H1 (cell line): ENCODE data around the gene TOMM40L. TPM values are rescaled to one million over a fixed set of nuclear protein-coding genes. Genes with fewer than 3 reads are reported as not detected.

Experiments
- CTCF ChIA-PET: fragments of 300-600 bp; sonication (Branson Sonifier 250); formaldehyde crosslinking; loops from one replicate; lab custom pipeline; 2021; ENCODE audit not compliant: partially characterized antibody; lab: Charles Lee
- POLR2A ChIA-PET: fragments of 300-600 bp; sonication (Branson Sonifier 250); formaldehyde crosslinking; loops from one replicate; lab custom pipeline; 2021; ENCODE audit warnings: inconsistent platforms; ENCODE audit not compliant: partially characterized antibody; lab: Charles Lee
- DNase-seq, 2 experiments: peaks; one replicate each; pipeline versions ENCODE4 v3.0.0 to v3.0.0-alpha.2; 2010 to 2022; ENCODE audit warnings: low spot score in 2 of 2, low read depth in 1 of 2, mixed read lengths in 1 of 2
- FAIRE-seq: peaks from 2 replicates; lab custom pipeline; 2011; peaks lifted over from hg19 to GRCh38; lab: Jason Lieb, UNC
- H2AFZ ChIP-seq: 2 replicates; pipeline ENCODE4 v1.8.1; 2012; ENCODE audit warnings: low read length, inconsistent platforms
- H2AK5ac ChIP-seq: 2 replicates; pipeline ENCODE4 v1.6.1; 2013; ENCODE audit warnings: low read depth, low read length
- H2BK120ac ChIP-seq: replicated peaks from 2 replicates; pipeline ENCODE3; 2013; ENCODE audit warnings: low read depth, low read length, inconsistent platforms
- H2BK12ac ChIP-seq: 2 replicates; pipeline ENCODE4 v1.6.1; 2013; ENCODE audit warnings: low read depth, low read length
- H2BK15ac ChIP-seq: 2 replicates; pipeline ENCODE4 v1.6.1; 2013; ENCODE audit warnings: low read length
- H2BK20ac ChIP-seq: 2 replicates; pipeline ENCODE4 v1.6.1; 2013; ENCODE audit warnings: low read length
- H2BK5ac ChIP-seq: 2 replicates; pipeline ENCODE4 v1.6.1; 2013; ENCODE audit warnings: low read depth, low read length
- H3K14ac ChIP-seq: 2 replicates; pipeline ENCODE4 v1.6.1; 2013; ENCODE audit warnings: inconsistent platforms; ENCODE audit not compliant: insufficient read length
- H3K18ac ChIP-seq: 2 replicates; pipeline ENCODE4 v1.6.1; 2013; ENCODE audit warnings: low read length; ENCODE audit errors: extremely low read depth
- H3K23ac ChIP-seq: 2 replicates; pipeline ENCODE4 v1.6.1; 2013; ENCODE audit warnings: inconsistent platforms; ENCODE audit not compliant: insufficient read length
- H3K23me2 ChIP-seq: 2 replicates; pipeline ENCODE4 v1.6.1; 2013; ENCODE audit warnings: low read depth, low read length
- H3K27ac ChIP-seq: 2 replicates; pipeline ENCODE4 v1.6.1; 2011; ENCODE audit warnings: low read depth, low read length, inconsistent platforms
- H3K27me3 ChIP-seq, 4 experiments: replicated peaks in 1 of 4; 1 replicate in 1 of 4; 2 replicates in 3 of 4; pipeline versions ENCODE4 v1.6.1 to v1.8.1; 2011 to 2013; ENCODE audit warnings: low read length in 3 of 4, mild to moderate bottlenecking in 3 of 4, inconsistent platforms in 2 of 4, mixed read lengths in 2 of 4, moderate library complexity in 1 of 4; ENCODE audit not compliant: control insufficient read depth in 3 of 4, insufficient read depth in 3 of 4; ENCODE audit errors: extremely low read depth in 1 of 4
- H3K36me3 ChIP-seq, 4 experiments: 2 replicates each; pipeline versions ENCODE4 v1.6.1 to v1.8.1; 2011 to 2013; ENCODE audit warnings: mild to moderate bottlenecking in 4 of 4, low read length in 3 of 4, moderate library complexity in 2 of 4, control low read depth in 1 of 4, inconsistent platforms in 1 of 4; ENCODE audit not compliant: insufficient read depth in 4 of 4, control insufficient read depth in 2 of 4
- H3K4ac ChIP-seq: replicated peaks from 2 replicates; pipeline ENCODE3; 2013; ENCODE audit warnings: low read length, low read depth, mixed read lengths, inconsistent platforms; ENCODE audit not compliant: insufficient read length
- H3K4me1 ChIP-seq, 4 experiments: replicated peaks in 1 of 4; 1 replicate in 1 of 4; 2 replicates in 3 of 4; pipeline versions ENCODE4 v1.6.1 to v1.8.1; 2011 to 2013; ENCODE audit warnings: low read length in 3 of 4, inconsistent platforms in 2 of 4, mixed read lengths in 1 of 4; ENCODE audit not compliant: insufficient read depth in 4 of 4, control insufficient read depth in 3 of 4
- H3K4me2 ChIP-seq, 2 experiments: 2 replicates each; pipeline versions ENCODE4 v1.6.1 to v1.8.1; 2011 to 2013; ENCODE audit warnings: low read depth in 2 of 2, low read length in 2 of 2, control low read depth in 1 of 2, inconsistent platforms in 1 of 2, mild to moderate bottlenecking in 1 of 2; ENCODE audit not compliant: insufficient read depth in 1 of 2
- H3K4me3 ChIP-seq, 4 experiments: fragments of 200-600, 300-600 bp in 1 of 4; sonication (generic), shearing (Covaris generic), sonication (Bioruptor Twin) in 1 of 4; 2 replicates each; pipeline versions ENCODE4 v1.5.1 to v1.8.1; 2011 to 2016; ENCODE audit warnings: low read length in 4 of 4, low read depth in 3 of 4, control low read depth in 2 of 4, inconsistent platforms in 2 of 4, mild to moderate bottlenecking in 2 of 4, mixed read lengths in 1 of 4, moderate library complexity in 1 of 4; ENCODE audit not compliant: insufficient read depth in 2 of 4; ENCODE audit errors: extremely low read depth in 1 of 4
- H3K56ac ChIP-seq: replicated peaks from 2 replicates; pipeline ENCODE3; 2013; ENCODE audit warnings: low read depth, mild to moderate bottlenecking, mixed read lengths, low read length, inconsistent platforms; ENCODE audit not compliant: insufficient read length
- H3K79me1 ChIP-seq: 2 replicates; pipeline ENCODE4 v1.6.1; 2013; ENCODE audit warnings: low read depth, low read length, control low read depth
- H3K79me2 ChIP-seq, 2 experiments: 2 replicates each; pipeline versions ENCODE4 v1.6.1 to v1.8.1; 2012 to 2013; ENCODE audit warnings: low read length in 2 of 2, mild to moderate bottlenecking in 2 of 2, inconsistent platforms in 1 of 2; ENCODE audit not compliant: insufficient read depth in 2 of 2, control insufficient read depth in 1 of 2
- H3K9ac ChIP-seq, 4 experiments: replicated peaks in 1 of 4; 1 replicate in 1 of 4; 2 replicates in 3 of 4; pipeline versions ENCODE4 v1.6.1 to v1.8.1; 2011 to 2013; ENCODE audit warnings: low read depth in 3 of 4, low read length in 3 of 4, control low read depth in 2 of 4, mild to moderate bottlenecking in 2 of 4, moderate library complexity in 2 of 4, inconsistent platforms in 1 of 4; ENCODE audit errors: extremely low read depth in 1 of 4
- H3K9me3 ChIP-seq, 2 experiments: 2 replicates each; pipeline versions ENCODE4 v1.6.1 to v1.8.1; 2012 to 2013; ENCODE audit warnings: mild to moderate bottlenecking in 2 of 2, moderate library complexity in 2 of 2, control low read depth in 1 of 2, inconsistent platforms in 1 of 2, low read depth in 1 of 2, low read length in 1 of 2, mixed read lengths in 1 of 2; ENCODE audit not compliant: insufficient read depth in 2 of 2
- H4K20me1 ChIP-seq, 2 experiments: replicated peaks in 1 of 2; 2 replicates each; pipeline versions ENCODE3 to v1.8.1; 2011 to 2013; ENCODE audit warnings: inconsistent platforms in 2 of 2, low read length in 2 of 2, mild to moderate bottlenecking in 1 of 2; ENCODE audit not compliant: insufficient read depth in 2 of 2, control insufficient read depth in 1 of 2
- H4K5ac ChIP-seq: 2 replicates; pipeline ENCODE4 v1.6.1; 2013; ENCODE audit warnings: low read length, low read depth, mixed read lengths, inconsistent platforms; ENCODE audit not compliant: insufficient read length
- H4K8ac ChIP-seq: 2 replicates; pipeline ENCODE4 v1.8.0; 2013; ENCODE audit warnings: mild to moderate bottlenecking, moderate library complexity, low read length, inconsistent platforms; ENCODE audit not compliant: insufficient read depth; ENCODE audit errors: extremely low read depth
- H4K91ac ChIP-seq: replicated peaks from 2 replicates; pipeline ENCODE3; 2013; ENCODE audit warnings: low read length, mixed read lengths, inconsistent platforms; ENCODE audit not compliant: insufficient read length
- ATF3 ChIP-seq: IDR thresholded peaks from 2 replicates; pipeline ENCODE4 v1.6.1; 2011; ENCODE audit warnings: low read depth, mild to moderate bottlenecking, low read length; ENCODE audit not compliant: insufficient read depth
- CBX5 ChIP-seq: fragments of 300-800, 300-1000 bp; sonication (generic); IDR thresholded peaks from 2 replicates; pipeline ENCODE4 v1.7.1; 2016; ENCODE audit warnings: antibody characterized with exemption, low read length, low read depth
- CHD2 ChIP-seq: IDR thresholded peaks from 2 replicates; pipeline ENCODE4 v1.6.1; 2012; ENCODE audit warnings: low read length, improper control_type of control experiment
- EP300 ChIP-seq, 2 experiments: IDR thresholded peaks; 1 replicate in 1 of 2; 2 replicates in 1 of 2; pipeline ENCODE4 v1.6.1; 2011 to 2012; ENCODE audit warnings: low read depth in 2 of 2, low read length in 2 of 2, mild to moderate bottlenecking in 2 of 2, borderline replicate concordance in 1 of 2, inconsistent platforms in 1 of 2, moderate library complexity in 1 of 2
- JUN ChIP-seq: IDR thresholded peaks from 2 replicates; pipeline ENCODE4 v1.6.1; 2011; ENCODE audit warnings: low read depth, mild to moderate bottlenecking, improper control_type of control experiment, low read length
- JUND ChIP-seq: IDR thresholded peaks from 2 replicates; pipeline ENCODE4 v1.6.1; 2011; ENCODE audit warnings: mild to moderate bottlenecking, improper control_type of control experiment, low read length
- KDM1A ChIP-seq: fragments of 200-600, 300-600 bp; sonication (generic); IDR thresholded peaks from 2 replicates; pipeline ENCODE4 v1.7.1; 2016; ENCODE audit warnings: mild to moderate bottlenecking, low read length, borderline replicate concordance
- POU5F1 ChIP-seq: IDR thresholded peaks from 2 replicates; pipeline ENCODE4 v1.6.1; 2011; ENCODE audit warnings: low read depth, mild to moderate bottlenecking, low read length, moderate library complexity
- RAD21 ChIP-seq, 2 experiments: IDR thresholded peaks in 1 of 2; conservative IDR thresholded peaks in 1 of 2; 2 replicates each; pipeline ENCODE4 v1.6.1; 2011; ENCODE audit warnings: low read depth in 2 of 2, low read length in 2 of 2, improper control_type of control experiment in 1 of 2, inconsistent platforms in 1 of 2, mild to moderate bottlenecking in 1 of 2, moderate library complexity in 1 of 2
- SUZ12 ChIP-seq: fragments of 200-600 bp; sonication (generic); IDR thresholded peaks from 2 replicates; pipeline ENCODE4 v1.6.1; 2012; ENCODE audit warnings: mild to moderate bottlenecking, inconsistent platforms, low read length, moderate library complexity, mixed read lengths
- TCF12 ChIP-seq: IDR thresholded peaks from 2 replicates; pipeline ENCODE4 v1.6.1; 2011; ENCODE audit warnings: low read depth, mild to moderate bottlenecking, low read length
- YY1 ChIP-seq: IDR thresholded peaks from 2 replicates; pipeline ENCODE4 v1.6.1; 2011; ENCODE audit warnings: low read depth, mild to moderate bottlenecking, low read length
- ZNF274 ChIP-seq: IDR thresholded peaks from 2 replicates; pipeline ENCODE4 v1.7.0; 2012; ENCODE audit warnings: low read length, borderline replicate concordance; ENCODE audit errors: extremely low read depth
- WGBS, 2 experiments: shearing (Covaris generic) in 1 of 2; methylation state at CpG; one replicate each; pipeline versions ENCODE4 v1.1.6 to v1.1.7; 2013 to 2015; ENCODE audit warnings: low lambda C conversion rate in 2 of 2, mixed read lengths in 2 of 2, inconsistent platforms in 1 of 2, low coverage in 1 of 2, missing lambda C conversion rate in 1 of 2; ENCODE audit not compliant: insufficient replicate concordance in 2 of 2, insufficient coverage in 1 of 2, insufficient read length in 1 of 2; ENCODE audit errors: extremely low coverage in 1 of 2, missing lambda C conversion rate in 1 of 2; 5-methylcytosine and 5-hydroxymethylcytosine counted together
- polyA plus RNA-seq, 7 experiments: library from polyadenylated mRNA; depleted of rRNA in 3 of 7; stranded (reverse) in 5 of 7; unstranded in 2 of 7; fragments of >200 nt in 5 of 7; fragments of 200-250 nt in 2 of 7; gene quantifications; 1 replicate in 5 of 7; 2 replicates in 1 of 7; 4 replicates in 1 of 7; pipeline versions ENCODE4 v1.2.1 to v1.2.3, GENCODE V29; 2011 to 2013; ENCODE audit warnings: missing spikeins in 2 of 7, mixed read lengths in 2 of 7
- total RNA-seq: library from RNA; stranded (reverse); fragmentation: NEBNext Ultra II Directional; extraction: Animal tissue kit (Norgen Biotek cat#: 25700); gene quantifications from 2 replicates; pipeline ENCODE4 v1.2.1, GENCODE V29; 2021

The TOMM40L gene
- total and polyA plus RNA-seq, 2 of the 8 experiments (the other 6 are each of a cell fraction or from before 2014, with no cell fraction given), result 11.4 to 15.0 TPM

- Histone ChIP-seq H3K79me1 (no peaks in the 10 kb centered on the region), H3K79me2 (no peaks in the 10 kb centered on the region), H4K91ac (no peak overlapping the region), H3K56ac (no peak overlapping the region), H3K9me3 (peaks cover 11 to 12% of the 10 kb centered on the region in 2 experiments), H3K23ac (no peak overlapping the region), H3K27me3 (peaks cover 7 to 25% (median 22%) of the 10 kb centered on the region in 4 experiments), H3K4ac (no peak overlapping the region), H3K4me1 (peaks cover 0 to 8% (median 3%) of the 10 kb centered on the region in 4 experiments; a peak in 3 of 7 replicates), H3K27ac (no peak overlapping the region), H4K8ac (no peak overlapping the region), H3K36me3 (peaks cover 0 to 3% (median 0%) of the 10 kb centered on the region in 4 experiments; a peak in 1 of 8 replicates), H2BK12ac (no peak overlapping the region), H2AFZ (no peak overlapping the region), H3K23me2 (peaks cover 9% of the 10 kb centered on the region), H2BK20ac (no peak overlapping the region), H2BK120ac (no peak overlapping the region), H2BK15ac (no peak overlapping the region), H3K18ac (no peak overlapping the region), H3K4me3 (no peak overlapping the region; a peak in 1 of 8 replicates), H2BK5ac (no peak overlapping the region), H3K9ac (no peak overlapping the region), H3K4me2 (peak overlapping the region in 1 of 2 experiments; percentile 94; a peak in 1 of 4 replicates), H4K5ac (no peak overlapping the region), H4K20me1 (no peaks in the 10 kb centered on the region), H3K14ac (no peak overlapping the region), H2AK5ac (no peak overlapping the region)
- 84% methylated on average over 1 of the region's 1 CpG; no CpG with 5 or more reads in 1 of the 2 experiments for WGBS, 2 experiments
- DNase-seq (no peak), FAIRE-seq (no peak)
- ChIA-PET POLR2A (interaction anchor here (0.7 to 3.6 kb wide), 6 partner anchors 11 to 54 kb away, joined by 3 to 23 read pairs (median 3); partner anchors contain the start of gene SDHC), CTCF (interaction anchor here (0.7 to 5.8 kb wide), 11 partner anchors 9 to 63 kb away, joined by 3 to 67 read pairs (median 10); partner anchors contain the start of genes NDUFS2 and TOMM40L)
- TF ChIP-seq KDM1A (no peak), ATF3 (no peak), SUZ12 (no peak), JUND (no peak), JUN (no peak), RAD21 (IDR thresholded peaks at IDR 0.05 in 1 of 2, conservative IDR thresholded peaks at IDR 0.05 in 1 of 2; ENCODE audit: low read depth in 2 of 2, low read length in 2 of 2) (no peak), POU5F1 (no peak), EP300 (IDR thresholded peaks at IDR 0.05; ENCODE audit: borderline replicate concordance in 1 of 2, low read depth in 2 of 2, low read length in 2 of 2) (no peak), CHD2 (no peak), ZNF274 (no peak), YY1 (no peak), CBX5 (no peak), TCF12 (no peak)
Observed at GRCh38 chr1:161259765-161260164, 33.9 kb downstream of the TOMM40L start.
